HFFc6 (cell line): ENCODE results near the gene TFRC. TPM values are rescaled to one million over a fixed set of nuclear protein-coding genes. Genes with fewer than 3 reads are reported as not detected.
A peak's percentile ranks its signal among the peaks of the same experiment; 100 is the strongest.
"Not testable (repeated sequence)": the region's sequence is repeated elsewhere in the genome, so short reads cannot be mapped to it uniquely, and the experiment has no call there.

ENCODE experiments used
- DNase-seq: peaks from one replicate; pipeline ENCODE4 v3.0.0-alpha.2; 2018
- H3K27ac Mint-ChIP-seq: 2 replicates; pipeline ENCODE4 v1.8.0; 2020; ENCODE audit warnings: mild to moderate bottlenecking, mixed read lengths
- H3K27me3 Mint-ChIP-seq: 2 replicates; pipeline ENCODE4 v1.8.0; 2021; ENCODE audit warnings: mild to moderate bottlenecking, moderate library complexity, mixed read lengths; ENCODE audit not compliant: insufficient read depth
- H3K36me3 Mint-ChIP-seq: 2 replicates; pipeline ENCODE4 v1.8.0; 2021; ENCODE audit warnings: low read depth, mixed read lengths
- H3K4me1 Mint-ChIP-seq: 2 replicates; pipeline ENCODE4 v1.8.0; 2020; ENCODE audit warnings: low read depth, mixed read lengths
- H3K4me3 Mint-ChIP-seq: 2 replicates; pipeline ENCODE4 v1.8.0; 2020; ENCODE audit warnings: mild to moderate bottlenecking, moderate library complexity, mixed read lengths
- H3K9me3 Mint-ChIP-seq: 2 replicates; pipeline ENCODE4 v1.8.0; 2020; ENCODE audit warnings: mild to moderate bottlenecking, mixed read lengths
- total RNA-seq, 6 experiments: library from RNA; stranded (reverse); fragmentation: NEBNext Ultra II Directional; extraction: Animal tissue kit (Norgen Biotek cat#: 25700); gene quantifications; 2 replicates in 1 of 6; 3 replicates in 5 of 6; pipeline ENCODE4 v1.2.3, GENCODE V29; 2021
- TF ChIP-seq, protein P1 (sequence below): fragments of 200-600 bp; sonication (generic); IDR thresholded peaks from 2 replicates; pipeline ENCODE4 v1.5.0; 2021; ENCODE audit warnings: antibody characterized with exemption, mild to moderate bottlenecking

The TFRC gene
- total RNA-seq, 6 experiments from 2014 or later, result 119 to 144 (median 132) TPM

- H3K9me3 Mint-ChIP-seq, result no peaks in the 10 kb centered on the region
- no peaks in the 10 kb centered on the region for H3K36me3 Mint-ChIP-seq
- peak overlapping the region; percentile 96; the same call in 1 of the 2 replicates for H3K4me3 Mint-ChIP-seq
- H3K4me1 Mint-ChIP-seq, result peaks cover 17% of the 10 kb centered on the region
- H3K27ac Mint-ChIP-seq, result no peak overlapping the region
- no peak for DNase-seq
- TF ChIP-seq, protein P1, sequence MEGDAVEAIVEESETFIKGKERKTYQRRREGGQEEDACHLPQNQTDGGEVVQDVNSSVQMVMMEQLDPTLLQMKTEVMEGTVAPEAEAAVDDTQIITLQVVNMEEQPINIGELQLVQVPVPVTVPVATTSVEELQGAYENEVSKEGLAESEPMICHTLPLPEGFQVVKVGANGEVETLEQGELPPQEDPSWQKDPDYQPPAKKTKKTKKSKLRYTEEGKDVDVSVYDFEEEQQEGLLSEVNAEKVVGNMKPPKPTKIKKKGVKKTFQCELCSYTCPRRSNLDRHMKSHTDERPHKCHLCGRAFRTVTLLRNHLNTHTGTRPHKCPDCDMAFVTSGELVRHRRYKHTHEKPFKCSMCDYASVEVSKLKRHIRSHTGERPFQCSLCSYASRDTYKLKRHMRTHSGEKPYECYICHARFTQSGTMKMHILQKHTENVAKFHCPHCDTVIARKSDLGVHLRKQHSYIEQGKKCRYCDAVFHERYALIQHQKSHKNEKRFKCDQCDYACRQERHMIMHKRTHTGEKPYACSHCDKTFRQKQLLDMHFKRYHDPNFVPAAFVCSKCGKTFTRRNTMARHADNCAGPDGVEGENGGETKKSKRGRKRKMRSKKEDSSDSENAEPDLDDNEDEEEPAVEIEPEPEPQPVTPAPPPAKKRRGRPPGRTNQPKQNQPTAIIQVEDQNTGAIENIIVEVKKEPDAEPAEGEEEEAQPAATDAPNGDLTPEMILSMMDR, result no peak
- 0 out of 2 replicates have a peak, but pooled peaks cover 2% of the 10 kb centered on the region for H3K27me3 Mint-ChIP-seq
Measured at GRCh38 chr3:196079682-196080081, 2.2 kb downstream of the TFRC start.

- Mint-ChIP-seq H3K9me3 (no peaks in the 10 kb centered on the region), H3K27ac (no peak overlapping the region), H3K36me3 (peaks cover 15% of the 10 kb centered on the region; the same call in 1 of the 2 replicates), H3K27me3 (no peaks in the 10 kb centered on the region), H3K4me1 (peaks cover 7% of the 10 kb centered on the region; the same call in 1 of the 2 replicates), H3K4me3 (no peak overlapping the region)
- TF ChIP-seq, protein P1, result no peak
- no peak for DNase-seq
Measured at GRCh38 chr3:196075013-196075412, 6.9 kb downstream of the TFRC start.

- Mint-ChIP-seq H3K27me3 (no peaks in the 10 kb centered on the region), H3K4me3 (no peak overlapping the region), H3K9me3 (no peaks in the 10 kb centered on the region), H3K27ac (no peak overlapping the region), H3K4me1 (no peaks in the 10 kb centered on the region), H3K36me3 (peaks cover 15% of the 10 kb centered on the region; the same call in 1 of the 2 replicates)
- DNase-seq, result peak; percentile 23
- TF ChIP-seq, protein P1, result peak; percentile 85
Measured at GRCh38 chr3:196073255-196073753, 8.6 kb downstream of the TFRC start.

- Mint-ChIP-seq H3K36me3 (peaks cover 15% of the 10 kb centered on the region; the same call in 1 of the 2 replicates), H3K4me1 (no peaks in the 10 kb centered on the region), H3K9me3 (no peaks in the 10 kb centered on the region), H3K27me3 (no peaks in the 10 kb centered on the region), H3K27ac (no peak overlapping the region), H3K4me3 (no peak overlapping the region)
- TF ChIP-seq, protein P1, result no peak
- DNase-seq, result no peak
Measured at GRCh38 chr3:196072313-196072712, 9.6 kb downstream of the TFRC start.

DNA sequence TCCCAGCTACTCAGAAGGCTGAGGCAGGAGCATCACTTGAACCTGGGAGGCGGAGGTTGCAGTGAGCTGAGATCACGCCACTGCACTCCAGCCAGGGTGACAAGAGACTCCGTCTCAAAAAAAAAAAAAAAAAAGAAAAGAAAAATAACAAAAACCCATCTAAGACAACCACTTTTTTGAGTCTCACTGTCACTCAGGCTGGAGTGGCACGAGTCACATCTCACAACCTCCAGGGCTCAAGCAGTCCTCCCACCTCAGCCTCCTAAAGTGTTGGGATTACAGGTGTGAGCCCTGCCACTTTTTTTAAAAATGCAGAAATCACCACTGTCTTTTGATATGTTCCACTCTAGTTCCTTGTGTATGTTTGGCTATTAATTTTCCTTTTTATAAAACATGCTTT lies 13.1 kb downstream of the TFRC start:
- H3K4me3 Mint-ChIP-seq, DNase-seq, H3K4me1 Mint-ChIP-seq, H3K27me3 Mint-ChIP-seq, H3K27ac Mint-ChIP-seq, H3K9me3 Mint-ChIP-seq: not testable (repeated sequence)
- H3K36me3 Mint-ChIP-seq, result peaks cover 33% of the 10 kb centered on the region

DNA sequence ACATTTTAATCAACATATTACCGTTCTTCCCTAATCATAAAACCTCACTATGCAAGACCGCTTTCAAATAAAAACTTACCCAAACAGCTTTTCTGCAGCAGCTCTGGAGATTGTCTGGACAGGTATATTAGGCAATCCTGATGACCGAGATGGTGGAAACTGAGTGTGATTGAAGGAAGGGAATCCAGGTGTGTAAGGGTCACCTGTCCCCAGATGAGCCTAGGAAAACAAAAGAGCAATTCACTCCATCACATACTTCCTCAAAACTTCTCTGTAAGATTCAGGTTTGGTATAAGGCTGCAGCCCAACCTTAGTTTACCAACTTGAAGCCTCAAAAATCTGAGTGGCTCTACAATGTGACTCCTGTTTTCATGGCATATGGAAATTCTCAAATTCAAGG lies 14.5 kb downstream of the TFRC start:
- no peaks in the 10 kb centered on the region for H3K27me3 Mint-ChIP-seq
- H3K9me3 Mint-ChIP-seq, result no peaks in the 10 kb centered on the region
- H3K27ac Mint-ChIP-seq, result no peak overlapping the region
- H3K4me1 Mint-ChIP-seq, result peaks cover 13% of the 10 kb centered on the region; the same call in 1 of the 2 replicates
- H3K36me3 Mint-ChIP-seq, result peaks cover 31% of the 10 kb centered on the region
- H3K4me3 Mint-ChIP-seq, result no peak overlapping the region
- DNase-seq, result no peak
- TF ChIP-seq, protein P1, result no peak
